ENCODE results near the gene ITPK1.

- TF ChIP-seq CTCF (IDR thresholded peaks at IDR 0.05; ENCODE audit: low read length), result no peak
- no peak for TF ChIP-seq EZH2phosphoT487 (IDR thresholded peaks at IDR 0.05; ENCODE audit: low read length)
- TF ChIP-seq EZH2 (optimal IDR thresholded peaks at IDR 0.05; ENCODE audit: low read depth, low read length), result no peak
Measured at GRCh38 chr14:92942976-92943710, 172.6 kb downstream of the ITPK1 start.
